Measurements from ENCODE around the gene CAMK2A.

The CAMK2A gene

GRCh38 chr5:150278046-150278730, 11.4 kb downstream of the CAMK2A start:
- DNase-seq, result no peak

- no peak for DNase-seq
Observed at GRCh38 chr5:150277043-150277442, 12.5 kb downstream of the CAMK2A start.

- DNase-seq, result no peak
Observed at GRCh38 chr5:150274811-150275210, 14.8 kb downstream of the CAMK2A start.

DNA sequence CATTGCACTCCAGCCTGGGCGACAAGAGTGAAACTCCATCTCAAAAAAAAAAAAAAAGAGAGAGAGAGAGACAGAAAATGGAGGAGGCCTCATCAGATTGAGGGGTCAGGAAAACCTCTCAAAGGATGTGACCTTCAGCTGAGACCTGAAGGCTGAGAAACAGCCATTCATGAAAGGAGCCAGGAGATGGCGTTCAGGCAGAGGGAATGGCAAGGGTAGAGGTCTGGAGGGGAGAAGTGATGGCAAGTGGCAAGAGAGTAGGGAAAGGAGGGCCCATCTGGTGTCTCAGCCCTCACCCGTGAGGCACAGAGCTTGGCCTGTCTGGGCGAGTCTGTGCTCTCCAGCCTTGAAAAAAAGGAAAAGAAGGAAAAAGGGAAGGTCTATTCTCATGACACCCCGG, 17.0 kb downstream of the CAMK2A start:
- peak in 1 of 2 donors; percentile 4 for DNase-seq

DNA sequence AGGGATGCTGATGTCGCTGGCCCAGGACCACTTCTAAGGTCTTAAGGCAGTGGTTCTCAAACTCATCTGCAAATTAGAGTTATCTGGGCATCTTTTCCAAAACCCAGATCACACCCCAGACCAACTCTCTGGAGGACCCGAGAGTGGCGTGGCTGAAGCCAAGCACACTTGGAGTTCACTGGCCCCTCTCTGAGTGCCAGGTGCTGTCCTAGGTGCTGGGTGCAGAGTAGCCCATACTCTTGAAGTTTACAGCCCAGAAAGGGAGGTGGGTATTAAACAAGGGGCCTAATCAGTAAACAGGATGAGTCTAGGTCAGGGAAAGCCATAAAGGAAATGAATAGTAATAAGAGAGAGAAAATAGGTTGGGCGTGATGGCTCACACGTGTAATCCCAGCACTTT, 17.6 kb downstream of the CAMK2A start:
- DNase-seq, result no peak

GRCh38 chr5:150271296-150271692, 18.3 kb downstream of the CAMK2A start:
- no peak for DNase-seq

DNA sequence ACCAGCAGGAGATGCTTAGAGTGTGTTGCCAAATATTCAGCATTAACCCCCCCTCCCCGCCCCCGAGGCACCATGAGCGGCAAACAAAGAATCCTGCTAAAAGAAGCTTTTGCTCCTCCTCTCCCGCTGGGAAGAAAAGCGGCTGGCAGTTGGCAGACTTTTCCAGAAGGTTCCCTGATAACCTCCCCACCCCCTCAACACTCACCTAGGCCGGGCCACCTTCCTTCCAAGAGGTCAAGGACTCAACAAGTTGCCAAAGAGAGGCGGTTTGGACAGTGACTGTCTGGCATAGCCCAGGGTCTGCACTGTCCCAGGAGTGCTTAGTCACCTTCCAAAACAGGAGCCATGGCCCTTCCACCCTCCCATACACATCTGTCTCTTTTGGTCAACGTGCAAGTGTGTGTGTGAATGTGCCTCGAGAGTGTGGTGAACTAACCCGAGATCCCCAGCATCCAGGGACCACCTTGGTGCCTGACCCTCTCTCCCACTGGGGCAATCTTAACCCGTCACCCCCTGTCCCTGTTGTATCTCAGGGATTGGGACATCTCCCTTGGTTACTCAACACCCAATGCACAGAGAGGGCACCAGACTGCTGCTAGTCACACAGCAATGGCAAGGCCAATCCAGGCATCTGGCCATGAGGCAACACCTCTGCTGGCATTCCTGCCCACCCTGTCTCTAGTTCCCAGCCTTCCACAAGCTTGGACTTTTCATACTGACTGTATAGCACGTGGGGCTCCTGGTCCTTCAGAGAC, 18.9 kb downstream of the CAMK2A start:
- DNase-seq, result no peak

GRCh38 chr5:150266871-150267291, 22.7 kb downstream of the CAMK2A start:
- DNase-seq, result no peak

DNA sequence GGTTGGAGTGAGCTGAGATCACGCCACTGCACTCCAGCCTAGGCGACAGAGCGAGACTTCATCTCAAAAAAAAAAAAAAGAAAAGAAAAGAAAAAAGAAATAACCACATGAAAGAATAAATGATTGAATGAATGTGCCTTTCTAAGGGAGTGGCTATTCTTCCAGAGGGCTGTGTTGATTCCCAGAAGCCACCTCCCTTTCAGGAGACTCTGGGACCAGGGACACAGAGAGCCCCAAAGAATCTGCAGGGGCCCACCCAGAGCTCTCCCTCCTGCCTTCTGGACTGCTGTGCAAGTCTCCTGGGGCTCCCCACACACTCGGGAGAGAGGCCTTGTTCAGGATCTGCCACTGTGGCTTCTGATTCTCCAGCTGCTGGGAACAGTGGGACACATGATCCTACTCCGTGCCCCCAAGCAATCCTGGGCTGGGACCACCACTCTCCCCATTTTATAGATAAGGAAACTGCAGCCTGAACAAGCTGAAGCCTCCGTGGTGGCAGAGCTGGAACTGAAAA, 23.6 kb downstream of the CAMK2A start:
- no peak for DNase-seq

GRCh38 chr5:150264667-150265603, 24.6 kb downstream of the CAMK2A start:
- DNase-seq, result no peak

DNA sequence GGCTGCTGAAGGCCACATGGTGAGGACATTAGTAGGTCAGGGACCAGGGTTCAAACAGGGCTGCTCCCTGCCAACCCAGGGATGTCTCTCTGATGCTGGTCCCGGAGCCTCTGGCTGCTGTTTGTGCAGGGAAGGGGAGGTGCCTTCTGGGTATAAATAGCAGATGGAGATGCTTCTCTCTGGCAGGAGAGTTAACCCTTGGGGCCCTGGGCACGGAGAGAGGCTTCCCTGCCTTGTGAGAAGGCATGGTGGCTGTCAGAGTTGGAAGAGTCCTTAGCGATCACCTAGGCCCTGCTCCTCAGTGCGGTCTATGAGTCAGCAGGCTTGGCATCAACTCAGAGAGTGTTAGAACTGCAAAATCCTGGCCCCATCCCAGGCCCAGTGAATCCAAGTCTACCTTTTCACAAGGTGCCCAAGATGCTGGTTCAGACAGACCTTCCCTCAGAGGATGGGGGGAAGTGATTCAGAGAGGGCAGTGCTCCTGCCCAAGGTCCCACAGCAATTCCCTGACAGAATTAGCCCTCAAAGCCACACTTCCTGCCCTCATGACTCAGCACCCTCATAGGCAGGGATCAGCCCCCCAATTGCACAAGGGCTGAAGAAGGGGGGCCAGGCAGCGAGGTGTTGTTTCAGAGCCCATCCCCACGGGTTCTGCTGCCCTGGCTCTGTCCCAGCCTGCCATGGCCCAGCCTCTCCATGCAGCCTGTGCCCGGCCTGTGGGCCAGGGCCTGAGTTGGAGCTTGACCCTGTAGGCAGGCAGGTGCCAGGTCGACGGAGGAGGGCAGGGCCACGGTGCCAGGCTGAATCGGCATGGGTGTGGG, 25.6 kb downstream of the CAMK2A start:
- no peak for DNase-seq

GRCh38 chr5:150263375-150263775, 26.2 kb downstream of the CAMK2A start:
- DNase-seq, result no peak

- no peak for DNase-seq
Observed at GRCh38 chr5:150262502-150262901, 27.1 kb downstream of the CAMK2A start.

DNA sequence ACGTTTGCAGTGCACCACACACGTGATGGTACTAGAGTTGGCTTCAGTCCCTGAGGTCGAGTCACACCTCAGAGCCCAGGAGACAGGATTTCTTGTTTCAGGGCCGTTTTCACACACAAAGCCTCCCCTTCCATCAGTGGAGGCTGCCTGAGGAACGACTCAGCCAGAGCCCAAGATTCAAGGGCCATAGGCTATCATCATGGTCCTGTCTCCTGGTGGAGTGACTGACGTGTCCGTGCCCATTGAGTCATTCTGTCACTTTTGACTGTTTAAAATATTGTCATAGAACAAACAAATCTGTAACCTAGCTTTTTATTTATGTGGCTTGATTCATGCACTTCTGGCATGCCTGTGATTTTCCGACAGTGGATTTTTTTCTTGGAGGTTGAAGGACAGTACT, 28.3 kb downstream of the CAMK2A start:
- no peak for DNase-seq

- DNase-seq, result no peak
Observed at GRCh38 chr5:150258130-150258529, 31.4 kb downstream of the CAMK2A start.

- DNase-seq, result no peak
Observed at GRCh38 chr5:150257424-150257823, 32.1 kb downstream of the CAMK2A start.

GRCh38 chr5:150256410-150257064, 33.0 kb downstream of the CAMK2A start:
- no peak for DNase-seq

- DNase-seq, result no peak
Observed at GRCh38 chr5:150255659-150256409, 33.7 kb downstream of the CAMK2A start.

DNA sequence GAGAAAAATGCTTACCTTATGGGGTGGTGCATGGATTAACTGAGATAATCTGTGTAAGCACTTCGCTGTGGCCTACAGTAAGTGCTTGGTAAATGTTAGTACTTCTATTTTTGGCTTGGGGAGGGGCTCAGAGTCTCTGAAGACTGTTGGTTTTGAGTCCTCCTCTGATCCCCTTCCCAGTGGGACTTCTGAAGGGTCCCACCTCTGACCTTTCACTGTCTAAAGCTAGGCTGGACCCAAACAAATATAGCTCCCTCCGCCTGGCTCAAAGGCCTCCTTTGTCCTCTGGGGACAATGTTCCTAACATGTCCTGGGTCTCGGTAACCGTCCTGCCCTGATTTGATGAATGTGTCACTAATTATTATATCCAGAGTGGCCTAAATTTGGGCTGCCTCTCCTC, 34.8 kb downstream of the CAMK2A start:
- DNase-seq, result no peak

DNA sequence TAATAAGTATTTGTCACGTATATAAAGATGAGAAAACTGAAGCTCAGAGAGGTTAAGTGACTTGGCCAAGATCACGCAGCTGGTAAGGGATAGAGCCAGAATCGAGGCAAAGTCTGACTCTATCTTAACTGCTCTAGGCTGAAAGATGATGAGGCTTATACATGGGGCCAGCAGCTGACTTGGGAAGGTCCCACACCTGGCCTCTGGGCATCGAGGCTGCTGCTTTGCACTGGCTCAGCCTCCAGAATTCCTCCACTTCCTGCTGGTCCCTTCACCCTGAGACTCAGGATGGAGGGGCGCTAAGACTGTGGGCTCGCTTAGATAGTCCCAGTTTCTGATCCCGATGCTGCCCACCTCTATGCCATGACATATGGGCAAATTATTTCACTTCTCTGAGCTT, 35.2 kb downstream of the CAMK2A start:
- no peak for DNase-seq
